ENCODE data around the gene RNU6-1.

RNU6-1 gene

DNA sequence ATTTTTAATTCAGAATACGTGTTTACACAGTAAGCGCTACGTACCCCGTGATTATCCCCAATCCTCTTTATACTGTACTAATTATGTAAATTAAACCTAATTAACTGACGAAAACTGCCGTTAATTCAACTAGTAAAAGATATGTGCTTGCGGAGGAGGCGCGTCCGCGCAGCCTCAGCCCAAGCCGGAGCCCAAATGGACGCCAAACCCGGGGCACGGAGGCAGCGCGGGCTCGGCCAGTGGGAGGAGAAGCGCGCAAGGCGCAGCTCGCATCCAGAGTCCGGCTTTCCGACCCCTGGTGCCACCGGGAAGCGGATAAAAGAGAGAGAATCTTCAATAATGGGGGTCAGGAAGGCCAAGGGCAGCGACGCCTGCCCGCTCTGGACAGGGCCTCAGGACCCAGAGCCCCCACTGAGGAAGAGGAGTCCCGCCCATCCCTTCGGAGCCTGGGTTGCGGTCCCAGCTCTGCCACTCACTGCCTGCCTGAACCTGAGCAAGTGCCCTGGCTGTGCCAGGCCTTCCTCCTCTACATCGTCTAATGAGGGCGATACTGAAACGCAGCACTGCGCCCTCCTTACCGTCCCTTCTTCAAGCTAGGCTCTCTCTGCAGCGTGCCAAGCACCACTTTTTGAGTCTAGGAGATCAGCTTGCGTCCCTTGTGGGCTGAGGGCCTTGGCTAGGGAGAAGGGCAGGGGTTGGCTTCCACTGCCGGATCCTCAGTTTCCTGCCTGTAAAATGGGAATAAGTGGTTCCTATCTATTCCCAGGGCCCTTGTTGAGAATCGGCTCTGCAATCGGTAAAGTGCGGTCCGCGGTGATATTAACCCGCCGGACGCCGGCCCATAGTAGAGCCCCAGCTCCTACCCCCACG lies 19.5 kb downstream of the RNU6-1 start:
- DNase-seq, result no peak

DNA sequence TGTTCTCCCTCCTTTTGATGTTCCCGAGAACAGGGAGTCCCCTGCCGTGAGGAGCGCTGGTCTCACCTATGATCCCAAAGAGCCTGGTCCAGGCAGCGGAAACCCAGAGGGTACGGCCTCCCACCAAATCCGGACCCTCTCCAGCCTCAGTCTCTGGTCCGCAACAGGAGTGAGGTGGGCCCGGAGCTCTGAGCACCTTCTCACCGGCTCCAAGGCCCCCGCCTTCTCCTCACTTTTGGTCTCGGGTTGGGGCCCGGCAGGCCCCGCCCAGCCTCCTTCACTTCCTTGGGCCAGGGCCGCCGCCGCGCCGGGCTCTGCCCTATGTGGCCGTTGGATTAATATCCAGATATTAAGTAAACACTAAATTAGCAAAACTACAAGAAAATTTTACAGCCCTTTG lies 20.2 kb downstream of the RNU6-1 start:
- no peak for DNase-seq

DNA sequence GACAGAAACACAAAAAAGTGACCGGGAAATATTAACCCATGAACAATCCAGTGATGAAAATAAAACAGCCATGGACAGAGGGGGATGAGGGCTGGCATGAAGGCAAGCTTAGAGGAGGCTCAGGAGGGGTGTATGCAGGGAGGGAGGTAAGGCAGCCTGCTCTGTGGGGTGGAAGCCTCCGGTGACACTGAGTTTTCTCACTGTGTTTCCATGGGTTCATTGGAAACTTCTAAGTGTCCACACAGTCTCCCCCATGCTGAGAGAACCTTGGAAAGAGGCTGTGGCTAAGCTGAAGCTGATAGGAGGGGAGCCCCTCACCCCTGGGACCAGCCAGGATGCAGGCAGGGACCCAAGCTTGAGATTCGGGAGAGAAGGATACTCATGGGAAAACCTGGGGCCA lies 21.4 kb downstream of the RNU6-1 start:
- DNase-seq, result no peak

DNA sequence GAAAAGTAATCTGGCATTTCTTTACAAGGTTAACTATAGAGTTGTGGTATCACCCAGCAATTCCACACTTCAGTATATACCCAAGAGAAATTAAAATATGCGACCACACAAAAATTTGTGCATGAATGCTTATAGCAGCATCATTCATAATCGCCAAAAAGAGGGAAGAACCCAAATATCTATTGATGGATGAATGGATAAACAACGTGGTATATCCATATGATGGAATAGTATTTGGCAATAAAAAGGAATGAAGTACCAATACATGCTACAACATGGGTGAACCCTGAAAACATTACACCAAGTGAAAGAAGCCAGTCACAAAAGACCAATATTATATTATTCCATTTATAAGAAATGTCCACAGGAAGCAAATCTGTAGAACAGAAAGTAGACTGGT lies 23.2 kb downstream of the RNU6-1 start:
- no peak for DNase-seq

DNA sequence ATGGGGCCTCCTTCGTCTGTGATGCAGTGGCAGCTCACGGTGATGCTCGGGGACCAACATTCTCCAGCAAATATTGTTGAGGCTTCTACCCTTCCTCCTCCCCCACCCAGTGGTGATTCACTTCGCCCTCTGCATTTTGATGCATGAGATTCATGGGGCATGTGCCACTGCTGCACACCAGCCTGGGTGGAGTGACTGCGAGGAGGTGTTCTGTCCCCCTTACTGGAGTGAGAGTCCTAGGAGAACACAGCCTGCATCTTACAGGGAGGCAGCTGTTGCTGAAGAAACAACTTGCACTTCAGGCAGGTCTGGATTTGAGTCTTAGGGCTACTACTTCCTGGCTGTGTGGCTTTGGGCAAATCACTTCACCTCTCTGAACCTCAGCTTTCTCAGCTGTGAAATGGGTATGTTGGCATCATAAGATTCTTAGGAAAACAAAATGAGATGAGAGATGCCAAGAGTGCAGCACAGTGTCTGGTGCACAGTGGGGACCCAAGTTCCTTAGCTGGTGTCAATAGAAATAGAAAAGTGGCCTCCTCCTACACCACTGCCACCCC lies 24.7 kb downstream of the RNU6-1 start:
- no peak for DNase-seq

GRCh38 chr15:67813104-67813634 lies 26.7 kb downstream of the RNU6-1 start:
- DNase-seq, result no peak

DNA sequence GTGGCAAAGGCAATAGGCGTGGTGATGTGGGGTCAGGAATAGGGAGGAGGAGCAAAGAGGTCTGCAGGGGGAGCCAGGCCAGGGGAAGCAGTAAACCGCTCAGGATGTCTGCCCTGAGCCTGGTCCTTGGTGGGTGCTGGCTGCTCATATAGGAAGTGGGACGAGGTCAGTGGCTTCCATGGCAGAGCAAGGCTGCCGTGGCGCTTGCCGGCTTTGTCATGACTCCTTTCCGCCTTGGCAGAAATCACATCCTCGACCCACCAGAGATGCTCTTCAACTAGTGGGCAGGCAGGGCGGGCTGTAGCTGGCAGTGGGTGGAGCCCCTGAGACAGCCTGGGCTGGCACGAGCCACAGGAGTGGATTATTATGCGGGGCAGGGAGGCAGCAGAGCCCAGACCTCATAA lies 27.6 kb downstream of the RNU6-1 start:
- no peak for DNase-seq

DNA sequence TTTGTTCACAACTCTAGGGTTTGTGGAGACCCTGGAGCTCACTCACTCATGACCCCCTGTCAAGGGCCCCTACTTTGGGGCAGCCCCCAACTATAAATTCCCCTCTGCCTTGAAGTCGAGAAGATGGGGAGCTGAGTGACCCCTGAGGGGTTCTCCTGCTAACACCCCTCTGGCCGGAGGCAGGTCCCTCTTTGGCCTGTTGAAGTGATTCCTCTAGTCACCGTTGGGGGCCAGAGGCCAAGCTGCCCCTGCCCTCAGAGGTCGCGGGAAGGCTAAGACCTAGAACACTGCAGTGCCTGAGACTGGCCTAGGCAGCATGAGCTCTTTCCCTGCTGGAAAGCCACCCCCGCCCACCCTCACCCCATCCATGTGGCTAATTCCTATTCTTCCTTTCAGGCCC lies 30.0 kb downstream of the RNU6-1 start:
- DNase-seq, result no peak

GRCh38 chr15:67809441-67809840 lies 30.4 kb downstream of the RNU6-1 start:
- DNase-seq, result no peak

DNA sequence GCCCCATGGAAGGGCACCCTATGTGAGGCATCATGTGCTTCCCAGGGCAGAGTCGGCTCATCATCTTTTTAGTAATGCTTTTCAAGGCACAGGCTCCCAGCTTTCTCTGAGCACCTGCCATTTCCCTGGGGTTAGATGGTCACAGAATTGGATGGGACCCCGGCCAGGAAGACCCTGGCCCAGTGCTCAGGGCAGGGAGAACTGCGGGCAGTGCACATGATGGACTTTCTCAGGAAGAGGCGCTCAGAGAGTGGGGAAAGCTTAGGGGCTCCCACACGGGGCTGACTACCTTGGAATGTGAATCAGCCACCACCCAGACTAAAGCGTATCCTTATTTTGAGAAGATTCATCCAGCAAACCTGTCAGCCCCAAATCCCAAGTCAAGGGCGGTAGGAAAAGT lies 31.0 kb downstream of the RNU6-1 start:
- DNase-seq, result no peak

DNA sequence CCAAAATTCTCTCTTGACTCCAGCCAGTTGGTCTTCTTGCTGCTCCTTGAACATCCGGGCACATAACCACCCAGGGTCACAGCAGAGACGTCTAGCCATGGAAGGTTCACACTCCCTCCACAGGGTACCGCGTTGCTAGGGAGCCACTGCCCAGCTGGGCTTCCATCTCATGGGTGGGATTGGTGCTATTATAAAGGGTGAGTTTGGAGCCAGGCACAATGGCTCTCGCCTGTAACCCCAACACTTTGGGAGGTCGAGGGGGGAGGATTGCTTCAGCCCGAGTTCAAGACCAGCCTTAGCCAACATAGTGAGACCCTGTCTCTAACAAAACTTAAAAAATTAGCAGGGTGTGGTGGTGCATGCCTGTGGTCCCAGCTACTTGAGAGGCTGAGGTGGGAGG lies 32.0 kb downstream of the RNU6-1 start:
- no peak for DNase-seq

GRCh38 chr15:67807141-67807540 lies 32.7 kb downstream of the RNU6-1 start:
- DNase-seq, result no peak

DNA sequence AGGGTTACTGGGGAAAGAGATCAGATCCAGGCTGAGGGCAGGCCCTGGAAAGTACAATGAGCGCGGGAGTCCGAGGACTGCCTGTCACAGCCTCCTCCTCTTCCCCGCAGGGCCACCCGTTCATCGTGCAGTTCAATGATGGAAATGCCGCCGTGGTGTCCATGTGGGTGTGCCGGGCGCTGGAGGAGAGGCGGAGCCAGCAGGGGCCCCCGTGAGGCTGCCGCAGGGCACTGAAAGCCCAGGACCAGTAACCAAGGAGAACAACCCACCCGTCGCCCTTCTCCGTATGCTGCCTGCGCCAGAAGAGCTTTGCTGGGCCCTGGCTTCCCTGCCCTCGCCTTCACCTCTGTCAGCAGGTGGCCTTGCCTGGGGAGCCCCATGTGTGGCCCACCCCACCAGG lies 33.3 kb downstream of the RNU6-1 start:
- DNase-seq, result no peak

DNA sequence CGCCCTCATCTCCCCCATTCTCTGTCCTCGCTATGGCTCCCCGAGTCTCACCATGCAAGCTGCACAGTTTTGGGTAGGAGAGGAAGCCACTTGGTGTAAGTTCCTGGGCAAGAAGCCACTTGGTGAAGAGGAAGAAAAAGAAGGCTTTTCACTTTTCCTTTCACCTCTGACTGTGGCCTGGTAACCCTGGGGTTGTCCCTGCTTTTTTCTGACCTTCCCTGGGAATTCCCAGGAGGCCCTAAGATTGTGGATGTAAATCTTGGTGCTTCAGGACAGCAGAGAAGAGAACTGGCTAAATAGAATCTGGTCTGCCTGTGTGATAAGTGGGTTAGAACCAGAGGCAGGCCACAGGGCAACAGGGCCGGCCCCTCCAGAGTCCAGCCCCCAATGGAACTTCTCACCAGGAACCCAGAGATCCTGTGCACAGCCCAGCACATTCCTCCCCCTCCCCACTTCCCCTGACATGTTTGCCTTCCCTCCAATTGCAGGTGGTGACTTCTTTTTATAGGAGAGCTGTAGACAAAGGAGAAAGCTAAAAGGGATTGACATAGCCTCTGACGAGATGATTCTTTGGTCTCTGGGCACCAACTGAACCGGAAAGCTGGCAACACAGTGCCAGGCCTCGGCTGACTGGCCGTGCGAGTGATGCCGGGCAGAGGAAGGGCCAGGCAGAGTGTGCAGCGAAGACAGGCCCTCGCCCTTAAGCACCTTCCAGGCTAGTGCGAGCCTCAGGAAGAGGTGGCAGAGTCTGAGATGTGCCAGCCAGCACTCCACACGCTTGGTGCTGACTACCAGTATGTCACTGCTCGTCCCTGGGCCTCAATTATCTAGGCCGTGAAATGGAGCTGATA lies 34.0 kb downstream of the RNU6-1 start:
- no peak for DNase-seq

GRCh38 chr15:67805008-67805665 lies 34.7 kb downstream of the RNU6-1 start:
- DNase-seq, result no peak

- no peak for DNase-seq
Measured at GRCh38 chr15:67803996-67804843, 35.6 kb downstream of the RNU6-1 start.

DNA sequence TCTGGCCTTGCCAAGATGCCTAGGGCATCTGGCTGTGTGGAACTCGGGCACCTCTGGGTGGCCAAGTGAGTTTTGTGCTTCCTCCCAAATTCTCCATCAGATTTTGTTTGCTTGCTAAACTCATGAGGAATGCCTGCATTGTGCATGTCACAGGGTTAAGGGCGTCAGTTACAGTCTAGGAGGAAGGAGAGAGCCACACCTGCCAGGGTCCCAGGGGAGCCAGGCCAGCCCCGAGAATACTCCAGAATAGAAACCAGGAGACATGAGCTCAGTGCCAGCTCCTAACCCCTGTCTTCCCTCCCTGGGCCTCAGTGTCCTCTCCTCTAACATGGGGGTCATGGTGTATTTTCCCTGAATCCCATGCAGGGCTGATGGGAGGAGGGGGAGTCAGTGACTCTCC lies 36.5 kb downstream of the RNU6-1 start:
- no peak for DNase-seq

DNA sequence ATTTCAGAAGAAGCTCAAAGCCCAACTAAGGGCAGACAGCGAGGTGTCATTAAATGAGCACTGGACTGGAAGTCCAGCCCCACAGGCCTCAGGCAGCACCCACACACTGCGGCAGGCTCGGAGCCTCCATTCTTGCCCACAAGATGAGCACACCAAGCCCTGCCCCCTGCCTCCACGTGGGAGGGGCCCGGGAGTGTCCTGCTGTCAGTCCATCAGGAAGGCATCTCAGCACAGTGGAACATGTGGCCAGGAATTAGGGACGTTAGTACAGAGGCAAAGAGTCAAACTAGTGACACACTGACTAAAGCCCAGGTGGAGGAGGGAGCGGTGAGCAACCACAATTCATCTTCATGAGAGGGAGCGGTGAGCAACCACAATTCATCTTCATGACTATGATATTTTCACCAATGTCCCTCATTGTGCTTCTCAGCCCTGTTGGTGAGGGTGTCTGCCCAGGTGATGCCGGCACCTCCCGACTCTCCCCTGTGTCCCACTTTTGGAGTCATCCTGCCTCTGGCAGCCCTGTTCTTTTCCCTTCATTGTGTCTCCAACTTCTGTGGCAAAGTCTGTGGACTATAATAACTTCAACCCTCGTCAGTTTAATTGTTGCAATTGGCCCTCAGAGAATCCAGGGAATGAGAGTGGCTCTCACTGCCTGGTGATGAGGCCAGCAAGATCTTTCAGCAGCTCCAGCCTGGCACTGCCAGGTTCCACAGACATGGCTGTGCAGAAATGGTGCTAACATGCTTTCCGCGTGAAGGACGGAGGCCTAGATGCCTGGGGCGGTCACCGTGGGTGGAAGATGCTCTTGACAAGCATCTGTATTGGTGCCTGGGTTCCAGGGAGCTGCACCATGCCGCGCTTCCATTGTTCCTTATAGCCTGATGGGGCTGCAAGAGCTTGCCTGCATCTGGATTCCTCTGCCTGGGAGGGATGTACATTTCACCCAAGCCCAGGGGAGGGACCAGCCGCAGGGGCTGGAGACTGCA lies 37.6 kb downstream of the RNU6-1 start:
- DNase-seq, result no peak

GRCh38 chr15:67801142-67801541 lies 38.7 kb downstream of the RNU6-1 start:
- no peak for DNase-seq

DNA sequence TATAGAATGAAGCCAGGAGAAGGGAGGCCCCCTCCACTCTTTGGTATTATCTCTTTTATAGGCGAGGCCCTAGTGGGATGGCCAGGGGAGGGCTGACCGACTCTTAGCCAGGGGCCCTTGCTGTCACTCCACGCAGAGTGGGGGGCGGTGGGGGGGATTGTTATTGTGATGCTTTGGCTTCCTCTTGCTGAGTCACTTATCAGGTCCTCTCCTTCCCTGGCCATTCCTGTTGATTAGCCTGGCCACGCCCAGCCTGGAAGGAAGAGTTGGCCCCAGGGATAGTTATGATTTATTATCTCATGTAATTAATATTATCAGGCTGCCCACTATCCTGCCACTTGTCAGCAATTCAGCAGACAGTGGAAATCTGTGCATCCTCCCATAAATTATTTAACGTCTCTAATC lies 40.0 kb downstream of the RNU6-1 start:
- DNase-seq, result no peak
